Prostate gland (tissue), 2 donors: Measurements from ENCODE around the gene MVB12B.

Source experiments
- CTCF ChIP-seq, 4 experiments: fragments of 200-600 bp in 2 of 4; fragments of 450-650 bp in 2 of 4; sonication (generic) in 2 of 4; IDR thresholded peaks; 1 replicate in 3 of 4; 2 replicates in 1 of 4; pipeline ENCODE4 v1.5.1; 2016 to 2019; ENCODE audit warnings: antibody characterized with exemption in 4 of 4, mild to moderate bottlenecking in 2 of 4, moderate library complexity in 2 of 4
- POLR2A ChIP-seq: fragments of 450-650 bp; IDR thresholded peaks from one replicate; pipeline ENCODE4 v1.6.1; 2016; ENCODE audit warnings: antibody characterized with exemption, mild to moderate bottlenecking
- POLR2AphosphoS5 ChIP-seq: sonication (generic); formaldehyde crosslinking; IDR thresholded peaks from one replicate; pipeline ENCODE4 v1.6.1; 2017; ENCODE audit warnings: antibody characterized with exemption

GRCh38 chr9:126415741-126416370, 89.2 kb downstream of the MVB12B start:
- TF ChIP-seq CTCF (IDR thresholded peaks at IDR 0.05) (no peak), POLR2A (no peak), POLR2AphosphoS5 (no peak)
